ENCODE results near the gene FOXO1. TPM values are rescaled to one million over a fixed set of nuclear protein-coding genes. Genes with fewer than 3 reads are reported as not detected.

The FOXO1 gene
- total and polyA plus RNA-seq, 2 donors (not counting 1 experiment from before 2014, with no cell fraction given), result 1.9 to 2.5 TPM

DNA sequence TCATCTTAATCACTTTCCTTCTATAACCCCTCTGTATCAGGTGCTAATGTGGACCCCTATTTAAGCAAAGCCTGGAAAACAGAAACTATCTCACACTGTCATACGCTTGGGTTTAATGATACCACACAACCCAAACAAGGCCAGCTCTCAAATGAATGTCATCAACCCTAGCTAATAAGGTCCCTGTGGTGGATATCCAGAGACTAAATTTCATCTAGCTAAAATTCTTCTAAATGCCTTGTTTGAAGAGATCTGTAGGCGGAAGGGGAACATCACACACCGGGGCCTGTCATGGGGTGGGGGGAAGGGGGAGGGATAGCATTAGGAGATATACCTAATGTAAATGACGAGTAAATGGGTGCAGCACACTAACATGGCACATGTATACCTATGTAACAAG is 95.5 kb downstream of the FOXO1 start:
- H3K36me3 ChIP-seq (ENCODE audit: control insufficient read depth, insufficient read depth, low read length), result no peaks in the 10 kb centered on the region
- no peak overlapping the region for H2AFZ ChIP-seq (ENCODE audit: low read length)
- H3K9ac ChIP-seq (ENCODE audit: insufficient read depth, low read length), result no peak overlapping the region
- H3K4me1 ChIP-seq (ENCODE audit: control insufficient read depth, extremely low read depth, insufficient read depth, low read length), result no peaks in the 10 kb centered on the region
- TF ChIP-seq EZH2 (IDR thresholded peaks at IDR 0.05; ENCODE audit: low read length, missing control alignments), result no peak
- TF ChIP-seq, protein P1, sequence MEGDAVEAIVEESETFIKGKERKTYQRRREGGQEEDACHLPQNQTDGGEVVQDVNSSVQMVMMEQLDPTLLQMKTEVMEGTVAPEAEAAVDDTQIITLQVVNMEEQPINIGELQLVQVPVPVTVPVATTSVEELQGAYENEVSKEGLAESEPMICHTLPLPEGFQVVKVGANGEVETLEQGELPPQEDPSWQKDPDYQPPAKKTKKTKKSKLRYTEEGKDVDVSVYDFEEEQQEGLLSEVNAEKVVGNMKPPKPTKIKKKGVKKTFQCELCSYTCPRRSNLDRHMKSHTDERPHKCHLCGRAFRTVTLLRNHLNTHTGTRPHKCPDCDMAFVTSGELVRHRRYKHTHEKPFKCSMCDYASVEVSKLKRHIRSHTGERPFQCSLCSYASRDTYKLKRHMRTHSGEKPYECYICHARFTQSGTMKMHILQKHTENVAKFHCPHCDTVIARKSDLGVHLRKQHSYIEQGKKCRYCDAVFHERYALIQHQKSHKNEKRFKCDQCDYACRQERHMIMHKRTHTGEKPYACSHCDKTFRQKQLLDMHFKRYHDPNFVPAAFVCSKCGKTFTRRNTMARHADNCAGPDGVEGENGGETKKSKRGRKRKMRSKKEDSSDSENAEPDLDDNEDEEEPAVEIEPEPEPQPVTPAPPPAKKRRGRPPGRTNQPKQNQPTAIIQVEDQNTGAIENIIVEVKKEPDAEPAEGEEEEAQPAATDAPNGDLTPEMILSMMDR (conservative IDR thresholded peaks at IDR 0.05 in 1 of 2, IDR thresholded peaks at IDR 0.05 in 1 of 2; ENCODE audit: low read depth in 1 of 2, low read length in 2 of 2), result no peak
- no peak for DNase-seq (ENCODE audit: low read depth in 2 of 2)
- H3K4me2 ChIP-seq (ENCODE audit: extremely low read depth, insufficient read depth, low read length), result no peak overlapping the region
- H3K27ac ChIP-seq (ENCODE audit: insufficient read depth, low read length), result no peak overlapping the region
- H3K27me3 ChIP-seq (ENCODE audit: control insufficient read depth, insufficient read depth, low read length), result no peaks in the 10 kb centered on the region
- H3K9me3 ChIP-seq (ENCODE audit: control insufficient read depth, insufficient read depth, low read depth, low read length), result no peaks in the 10 kb centered on the region
- no peaks in the 10 kb centered on the region for H3K79me2 ChIP-seq (ENCODE audit: control insufficient read depth, insufficient read depth, low read length)
- no peaks in the 10 kb centered on the region for H4K20me1 ChIP-seq (ENCODE audit: control insufficient read depth, extremely low read depth, insufficient read depth, low read length)
- H3K4me3 ChIP-seq (replicated peaks in 1 of 4; ENCODE audit: control extremely low read depth in 1 of 4, insufficient read depth in 1 of 4, low read depth in 3 of 4, low read length in 4 of 4), result no peak overlapping the region

DNA sequence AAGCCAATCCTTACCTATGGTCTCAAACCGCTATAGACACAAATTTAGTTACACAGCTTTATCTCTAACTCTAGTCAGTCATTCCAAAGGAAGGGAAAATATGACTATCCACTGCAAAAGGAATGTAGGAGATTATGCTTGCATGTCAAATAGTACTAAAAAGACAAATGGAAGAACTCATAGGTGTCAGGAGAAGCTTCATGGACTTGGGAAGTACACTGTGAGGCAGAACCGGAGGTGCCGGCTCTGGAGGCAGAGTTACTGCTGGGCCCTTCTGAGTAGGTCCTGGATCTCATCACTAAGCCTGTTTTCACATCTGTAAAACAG is 97.5 kb downstream of the FOXO1 start:
- DNase-seq (ENCODE audit: low read depth in 2 of 2), result peak in 1 of 2 donors; percentile 45
- no peak for TF ChIP-seq EZH2 (IDR thresholded peaks at IDR 0.05; ENCODE audit: low read length, missing control alignments)
- TF ChIP-seq, protein P1 (conservative IDR thresholded peaks at IDR 0.05 in 1 of 2, IDR thresholded peaks at IDR 0.05 in 1 of 2; ENCODE audit: low read depth in 1 of 2, low read length in 2 of 2), result no peak
- H3K79me2 ChIP-seq (ENCODE audit: control insufficient read depth, insufficient read depth, low read length), result no peaks in the 10 kb centered on the region

DNA sequence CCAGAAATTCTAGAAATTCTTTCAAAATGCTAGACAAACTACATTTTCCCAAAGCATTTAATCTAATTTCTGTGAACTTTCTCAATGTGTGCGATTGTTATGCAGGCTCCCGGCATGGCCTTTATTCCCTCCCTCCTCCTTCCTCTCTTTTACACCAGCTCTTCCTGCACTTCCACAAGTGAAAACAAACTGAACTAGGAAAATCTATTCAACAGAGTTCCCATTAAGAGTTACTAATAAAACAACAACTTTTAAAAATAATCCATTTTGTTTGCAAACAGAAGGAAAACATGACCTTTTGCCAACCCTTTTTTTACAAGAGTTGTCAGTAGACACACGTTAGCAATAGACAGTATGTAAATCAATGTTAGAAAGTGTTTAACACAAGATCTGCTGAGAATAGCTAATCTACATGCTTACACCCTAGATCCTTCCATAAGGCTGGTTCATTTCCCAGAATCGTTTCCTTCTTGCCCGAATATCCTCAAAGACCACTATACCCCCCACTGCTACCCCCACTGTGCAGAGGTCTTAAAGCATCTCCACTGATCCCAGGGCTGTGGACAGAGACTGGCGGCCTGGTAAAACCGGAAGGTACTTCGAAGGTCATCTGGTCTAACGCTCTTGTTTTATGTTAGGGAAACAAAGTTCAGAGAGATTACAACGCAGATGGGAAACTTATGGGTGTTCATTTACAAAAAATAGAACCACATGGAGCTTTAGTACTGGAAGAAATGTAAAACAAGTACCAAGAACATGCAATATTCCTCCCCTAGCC is 98.0 kb downstream of the FOXO1 start:
- H3K27ac ChIP-seq (ENCODE audit: insufficient read depth, low read length), result no peak overlapping the region
- no peaks in the 10 kb centered on the region for H4K20me1 ChIP-seq (ENCODE audit: control insufficient read depth, extremely low read depth, insufficient read depth, low read length)
- no peak overlapping the region for H2AFZ ChIP-seq (ENCODE audit: low read length)
- H3K4me3 ChIP-seq (replicated peaks in 1 of 4; ENCODE audit: control extremely low read depth in 1 of 4, insufficient read depth in 1 of 4, low read depth in 3 of 4, low read length in 4 of 4), result no peak overlapping the region
- H3K4me1 ChIP-seq (ENCODE audit: control insufficient read depth, extremely low read depth, insufficient read depth, low read length), result no peaks in the 10 kb centered on the region
- TF ChIP-seq, protein P1 (conservative IDR thresholded peaks at IDR 0.05 in 1 of 2, IDR thresholded peaks at IDR 0.05 in 1 of 2; ENCODE audit: low read depth in 1 of 2, low read length in 2 of 2), result no peak
- TF ChIP-seq EZH2 (IDR thresholded peaks at IDR 0.05; ENCODE audit: low read length, missing control alignments), result no peak
- no peaks in the 10 kb centered on the region for H3K27me3 ChIP-seq (ENCODE audit: control insufficient read depth, insufficient read depth, low read length)
- no peaks in the 10 kb centered on the region for H3K9me3 ChIP-seq (ENCODE audit: control insufficient read depth, insufficient read depth, low read depth, low read length)
- H3K4me2 ChIP-seq (ENCODE audit: extremely low read depth, insufficient read depth, low read length), result no peak overlapping the region
- H3K36me3 ChIP-seq (ENCODE audit: control insufficient read depth, insufficient read depth, low read length), result no peaks in the 10 kb centered on the region
- DNase-seq (ENCODE audit: low read depth in 2 of 2), result no peak
- no peak overlapping the region for H3K9ac ChIP-seq (ENCODE audit: insufficient read depth, low read length)
- H3K79me2 ChIP-seq (ENCODE audit: control insufficient read depth, insufficient read depth, low read length), result no peaks in the 10 kb centered on the region

More for the DNA sequence above, 97.5 kb downstream of the FOXO1 start:
- Histone ChIP-seq H3K4me2 (ENCODE audit: extremely low read depth, insufficient read depth, low read length) (no peak overlapping the region), H4K20me1 (ENCODE audit: control insufficient read depth, extremely low read depth, insufficient read depth, low read length) (no peaks in the 10 kb centered on the region), H3K4me3 (replicated peaks in 1 of 4; ENCODE audit: control extremely low read depth in 1 of 4, insufficient read depth in 1 of 4, low read depth in 3 of 4, low read length in 4 of 4) (no peak overlapping the region), H3K9me3 (ENCODE audit: control insufficient read depth, insufficient read depth, low read depth, low read length) (no peaks in the 10 kb centered on the region), H3K9ac (ENCODE audit: insufficient read depth, low read length) (no peak overlapping the region), H3K36me3 (ENCODE audit: control insufficient read depth, insufficient read depth, low read length) (no peaks in the 10 kb centered on the region), H2AFZ (ENCODE audit: low read length) (no peak overlapping the region), H3K4me1 (ENCODE audit: control insufficient read depth, extremely low read depth, insufficient read depth, low read length) (no peaks in the 10 kb centered on the region), H3K27ac (ENCODE audit: insufficient read depth, low read length) (no peak overlapping the region), H3K27me3 (ENCODE audit: control insufficient read depth, insufficient read depth, low read length) (no peaks in the 10 kb centered on the region)
